PC-9 (cell line): ENCODE data around the gene RASGEF1C. TPM values are rescaled to one million over a fixed set of nuclear protein-coding genes. Genes with fewer than 3 reads are reported as not detected.

ENCODE experiments used
- BruUV-seq: library from RNA; stranded (reverse); fragments of 400-500 nt; replicated peaks from 2 replicates; lab custom pipeline; 2021; lab: Mats Ljungman, UMichigan
- CTCF ChIA-PET: fragments of 300-600 bp; sonication (Branson Sonifier 250); formaldehyde crosslinking; loops from one replicate; lab custom pipeline; 2022; ENCODE audit warnings: antibody characterized with exemption; lab: Charles Lee
- POLR2A ChIA-PET: fragments of 300-600 bp; sonication (Branson Sonifier 250); formaldehyde crosslinking; loops from one replicate; lab custom pipeline; 2022; ENCODE audit warnings: antibody characterized with exemption; ENCODE audit not compliant: unreplicated experiment; lab: Charles Lee
- DNase-seq, 2 experiments: peaks; one replicate each; pipeline versions ENCODE4 v3.0.0 to v3.0.0-alpha.2; 2015 to 2022; ENCODE audit warnings: mixed read lengths in 1 of 2
- H2AFZ ChIP-seq: fragments of 200-600 bp; sonication (generic); 2 replicates; pipeline ENCODE4 v1.8.1; 2017; ENCODE audit warnings: antibody characterized with exemption
- H3F3A ChIP-seq: fragments of 200-600 bp; sonication (generic); 2 replicates; pipeline ENCODE4 v1.8.1; 2017; ENCODE audit warnings: antibody characterized with exemption, mild to moderate bottlenecking, low read depth; ENCODE audit not compliant: insufficient read depth
- H3K27ac ChIP-seq: fragments of 200-600 bp; sonication (generic); 2 replicates; pipeline ENCODE4 v1.6.1; 2016; ENCODE audit warnings: mixed run types
- H3K27me3 ChIP-seq: fragments of 200-600 bp; sonication (generic); 2 replicates; pipeline ENCODE4 v1.6.1; 2016; ENCODE audit warnings: low read depth, mixed run types; ENCODE audit not compliant: insufficient read depth
- H3K36me3 ChIP-seq: fragments of 200-600 bp; sonication (generic); 2 replicates; pipeline ENCODE4 v1.6.1; 2016; ENCODE audit warnings: low read depth, mixed run types
- H3K4me1 ChIP-seq: fragments of 200-600 bp; sonication (generic); replicated peaks from 2 replicates; pipeline ENCODE4 v1.6.1; 2016; ENCODE audit warnings: mixed run types; ENCODE audit not compliant: insufficient read depth
- H3K4me2 ChIP-seq: fragments of 200-600 bp; sonication (generic); 2 replicates; pipeline ENCODE4 v1.6.1; 2017; ENCODE audit warnings: mixed run types
- H3K4me3 ChIP-seq: fragments of 200-600 bp; sonication (generic); 2 replicates; pipeline ENCODE4 v1.6.1; 2016; ENCODE audit warnings: mixed run types
- H3K79me2 ChIP-seq: fragments of 200-600 bp; sonication (generic); 2 replicates; pipeline ENCODE4 v1.6.1; 2017; ENCODE audit warnings: low read depth, mixed run types
- H3K9me2 ChIP-seq: fragments of 200-600 bp; sonication (generic); 2 replicates; pipeline ENCODE4 v1.8.1; 2017; ENCODE audit warnings: mild to moderate bottlenecking; ENCODE audit not compliant: insufficient read depth
- H3K9me3 ChIP-seq: fragments of 200-600 bp; sonication (generic); 2 replicates; pipeline ENCODE4 v1.8.1; 2016; ENCODE audit warnings: low read depth; ENCODE audit not compliant: insufficient read depth
- H4K20me1 ChIP-seq: fragments of 200-600 bp; sonication (generic); 2 replicates; pipeline ENCODE4 v1.8.1; 2017; ENCODE audit not compliant: insufficient read depth
- CTCF ChIP-seq: fragments of 200-600 bp; sonication (generic); conservative IDR thresholded peaks from 2 replicates; pipeline ENCODE4 v1.6.1; 2017; ENCODE audit warnings: mixed run types, antibody characterized with exemption, mild to moderate bottlenecking, moderate library complexity
- EZH2 ChIP-seq: fragments of 200-600 bp; sonication (generic); IDR thresholded peaks from 2 replicates; pipeline ENCODE4 v1.8.0; 2017; ENCODE audit warnings: antibody characterized with exemption, low read depth
- intact Hi-C: fragments of 100-400 bp; cut with micrococcal nuclease; formaldehyde crosslinking; loops from one replicate; pipeline ENCODE4 v1.10.0; 2022; ENCODE audit not compliant: unreplicated experiment
- total RNA-seq: library from RNA; stranded (reverse); gene quantifications from 2 replicates; pipeline ENCODE4 v1.2.3, GENCODE V29; 2021

The RASGEF1C gene
- total RNA-seq, 1 experiment from 2014 or later, result not detected

DNA sequence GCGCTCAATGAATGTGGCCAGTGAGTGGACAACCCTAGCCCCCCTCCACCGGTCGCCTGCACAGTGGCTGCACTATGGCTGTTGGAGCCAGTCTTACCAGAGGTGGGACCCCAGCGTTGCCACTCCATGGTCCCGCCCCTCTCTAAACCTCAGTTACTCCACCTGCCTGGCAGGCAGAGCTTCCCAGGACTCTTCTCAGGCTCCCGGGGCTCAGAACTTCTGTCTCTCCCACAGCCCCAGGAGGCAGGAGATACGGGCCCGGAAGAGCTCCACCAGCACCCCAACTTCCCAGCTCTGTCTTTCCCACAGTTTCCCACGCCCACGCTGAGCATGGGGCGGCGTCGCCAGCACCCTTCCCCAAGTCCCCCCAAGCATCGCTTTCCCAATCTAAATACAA lies 975 bp downstream of the RASGEF1C start:
- no TSS peak for BruUV-seq
- Histone ChIP-seq H3K4me2 (peak overlapping the region; percentile 73), H3K79me2 (no peaks in the 10 kb centered on the region), H3K4me1 (no peaks in the 10 kb centered on the region), H3K9me2 (no peaks in the 10 kb centered on the region), H3K27me3 (no peaks in the 10 kb centered on the region; the same call in 1 of the 2 replicates), H3K4me3 (peak overlapping the region; percentile 39; the same call in 1 of the 2 replicates), H4K20me1 (no peaks in the 10 kb centered on the region), H2AFZ (no peak overlapping the region), H3K27ac (no peak overlapping the region), H3K9me3 (no peaks in the 10 kb centered on the region), H3F3A (no peaks in the 10 kb centered on the region), H3K36me3 (no peaks in the 10 kb centered on the region)
- ChIA-PET CTCF (no interaction called here), POLR2A (no interaction called here)
- TF ChIP-seq CTCF, result no peak
- no peak for TF ChIP-seq EZH2
- no peak for DNase-seq
- intact Hi-C loops, result loop anchor here (5.0 to 10.0 kb wide), 2 partner anchors 91 to 397 kb away; no protein-coding TSS in a partner anchor

DNA sequence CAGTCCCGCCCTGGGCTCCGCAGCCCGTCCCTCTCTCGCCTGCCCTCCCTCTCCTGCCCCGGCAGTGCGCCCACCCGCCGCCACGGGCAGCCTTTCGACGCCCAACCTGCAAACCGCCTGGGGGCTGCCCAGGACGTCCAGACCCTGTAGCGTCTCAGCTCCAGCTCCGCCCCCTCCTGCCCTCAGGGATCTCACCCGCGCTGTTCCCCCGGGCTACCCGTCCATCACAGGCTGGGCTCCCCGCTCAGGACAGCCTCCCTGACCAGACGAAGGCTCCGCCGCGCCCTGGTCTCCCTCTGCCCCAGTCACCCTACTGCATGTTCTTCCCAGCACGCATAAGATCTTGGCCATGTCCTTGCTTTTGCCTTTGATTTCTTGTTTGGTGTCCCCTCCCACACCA lies 1.4 kb downstream of the RASGEF1C start:
- no peaks in the 10 kb centered on the region for H3K9me2 ChIP-seq
- ChIA-PET POLR2A (no interaction called here), CTCF (no interaction called here)
- no peaks in the 10 kb centered on the region for H3K36me3 ChIP-seq
- no peak overlapping the region for H3K4me2 ChIP-seq
- no peaks in the 10 kb centered on the region for H3K4me1 ChIP-seq
- H4K20me1 ChIP-seq, result no peaks in the 10 kb centered on the region
- H3K27me3 ChIP-seq, result no peaks in the 10 kb centered on the region; the same call in 1 of the 2 replicates
- no peaks in the 10 kb centered on the region for H3K9me3 ChIP-seq
- H2AFZ ChIP-seq, result no peak overlapping the region
- no peaks in the 10 kb centered on the region for H3F3A ChIP-seq
- DNase-seq, result no peak
- intact Hi-C loops, result loop anchor here (5.0 to 10.0 kb wide), 2 partner anchors 90 to 397 kb away; no protein-coding TSS in a partner anchor
- no peaks in the 10 kb centered on the region for H3K79me2 ChIP-seq
- TF ChIP-seq EZH2 (no peak), CTCF (no peak)
- H3K4me3 ChIP-seq, result no peak overlapping the region
- BruUV-seq, result no TSS peak
- no peak overlapping the region for H3K27ac ChIP-seq

DNA sequence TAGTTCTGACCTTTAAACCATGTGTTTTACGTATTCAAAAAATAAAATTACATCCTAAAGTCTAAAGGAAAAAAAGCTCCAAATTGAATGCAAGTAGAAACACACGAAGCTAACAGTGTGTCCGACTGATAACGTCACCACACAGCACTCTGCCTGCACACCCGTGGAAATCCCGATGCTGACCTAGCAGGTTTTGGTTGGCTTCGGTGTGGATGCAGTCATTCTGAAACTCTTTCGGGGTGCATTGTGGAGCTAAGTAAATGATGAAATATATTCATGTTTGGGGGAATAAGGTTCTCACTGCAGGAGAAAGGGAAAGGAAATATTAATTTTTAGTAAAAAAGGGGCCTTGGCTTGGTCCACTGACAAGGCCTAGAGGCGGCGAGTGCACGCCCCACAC lies 2.0 kb downstream of the RASGEF1C start:
- DNase-seq, result no peak
- no peak overlapping the region for H2AFZ ChIP-seq
- POLR2A ChIA-PET, result no interaction called here
- intact Hi-C loops, result loop anchor here (5.0 to 10.0 kb wide), 2 partner anchors 90 to 398 kb away; no protein-coding TSS in a partner anchor
- H3K4me2 ChIP-seq, result no peak overlapping the region
- no peaks in the 10 kb centered on the region for H3K36me3 ChIP-seq
- no peak overlapping the region for H3K4me3 ChIP-seq
- CTCF ChIA-PET, result no interaction called here
- TF ChIP-seq CTCF (no peak), EZH2 (no peak)
- no TSS peak for BruUV-seq
- no peak overlapping the region for H3K27ac ChIP-seq
- no peaks in the 10 kb centered on the region for H3F3A ChIP-seq
- H3K27me3 ChIP-seq, result no peaks in the 10 kb centered on the region; the same call in 1 of the 2 replicates
- no peaks in the 10 kb centered on the region for H3K4me1 ChIP-seq
- no peaks in the 10 kb centered on the region for H3K79me2 ChIP-seq
- H3K9me3 ChIP-seq, result no peaks in the 10 kb centered on the region
- H4K20me1 ChIP-seq, result no peaks in the 10 kb centered on the region
- H3K9me2 ChIP-seq, result no peaks in the 10 kb centered on the region
